Bronchial epithelial cell (primary cell): ENCODE data around the gene OR13A1. TPM values are rescaled to one million over a fixed set of nuclear protein-coding genes. Genes with fewer than 3 reads are reported as not detected.
"Not testable (repeated sequence)": the region's sequence is repeated elsewhere in the genome, so short reads cannot be mapped to it uniquely, and the experiment has no call there.

Experiments
- DNase-seq: peaks from one replicate; pipeline ENCODE4 v3.0.0-alpha.2; 2010; ENCODE audit warnings: low read depth
- FAIRE-seq: peaks from 2 replicates; lab custom pipeline; 2011; peaks lifted over from hg19 to GRCh38; lab: Jason Lieb, UNC
- H3K27me3 ChIP-seq: 2 replicates; pipeline ENCODE4 v1.5.1; 2011; ENCODE audit warnings: low read length; ENCODE audit not compliant: control insufficient read depth, insufficient read depth
- H3K36me3 ChIP-seq: 2 replicates; pipeline ENCODE4 v1.5.1; 2011; ENCODE audit warnings: low read length; ENCODE audit not compliant: control insufficient read depth, insufficient read depth
- H3K4me3 ChIP-seq: 2 replicates; pipeline ENCODE4 v1.5.1; 2011; ENCODE audit warnings: mild to moderate bottlenecking, low read depth, low read length, control low read depth
- CTCF ChIP-seq: IDR thresholded peaks from 2 replicates; pipeline ENCODE4 v1.5.1; 2011; ENCODE audit warnings: mild to moderate bottlenecking, moderate library complexity, low read length, control low read depth, inconsistent platforms; ENCODE audit not compliant: insufficient read depth, severe bottlenecking
- total RNA-seq: library from RNA; depleted of rRNA; stranded (reverse); fragments of >200 nt; gene quantifications from 2 replicates; pipeline ENCODE4 v1.2.1, GENCODE V29; 2014

OR13A1 gene
- not detected in 2 replicates for total RNA-seq

- Histone ChIP-seq H3K4me3 (no peak within 1 kb of the TSS), H3K27me3 (no peaks in the 10 kb centered on the region), H3K36me3 (no peaks in the 10 kb centered on the region)
- no peak for FAIRE-seq
- no peak for DNase-seq
- no peak for TF ChIP-seq CTCF
These were observed at the start of gene OR13A1 for GRCh38 chr10:45315508-45315907. TSS of gene OR13A1 (minus strand) at chr10:45315608. CDS start at chr10:45304422, 11,186 bp downstream.

GRCh38 chr10:45361983-45362799 lies 46.8 kb upstream of the OR13A1 start:
- not testable (repeated sequence) for FAIRE-seq, H3K36me3 ChIP-seq, H3K27me3 ChIP-seq
- DNase-seq = peak; percentile 51
- peak overlapping the region; percentile 6 for H3K4me3 ChIP-seq

- H3K27me3 ChIP-seq, H3K4me3 ChIP-seq, DNase-seq, FAIRE-seq, H3K36me3 ChIP-seq: not testable (repeated sequence)
These were observed 43.6 kb upstream of the OR13A1 start for GRCh38 chr10:45358961-45359360.

GRCh38 chr10:45355494-45355893 lies 40.1 kb upstream of the OR13A1 start:
- Histone ChIP-seq H3K36me3 (no peaks in the 10 kb centered on the region), H3K27me3 (no peaks in the 10 kb centered on the region), H3K4me3 (no peak overlapping the region)
- FAIRE-seq (no peak), DNase-seq (no peak)
- TF ChIP-seq CTCF = no peak

GRCh38 chr10:45354261-45354660 lies 38.9 kb upstream of the OR13A1 start:
- Histone ChIP-seq H3K36me3 (no peaks in the 10 kb centered on the region), H3K27me3 (no peaks in the 10 kb centered on the region), H3K4me3 (no peak overlapping the region)
- FAIRE-seq (no peak), DNase-seq (no peak)
- TF ChIP-seq CTCF = no peak

GRCh38 chr10:45353186-45353585 lies 37.8 kb upstream of the OR13A1 start:
- Histone ChIP-seq H3K27me3 (no peaks in the 10 kb centered on the region), H3K4me3 (no peak overlapping the region), H3K36me3 (no peaks in the 10 kb centered on the region)
- DNase-seq (peak; percentile 68), FAIRE-seq (peak; percentile 18)
- TF ChIP-seq CTCF = no peak

- not testable (repeated sequence) for FAIRE-seq, H3K27me3 ChIP-seq, H3K36me3 ChIP-seq, H3K4me3 ChIP-seq, DNase-seq
These were observed 32.9 kb upstream of the OR13A1 start for GRCh38 chr10:45348196-45348765.

- not testable (repeated sequence) for H3K4me3 ChIP-seq, DNase-seq, H3K36me3 ChIP-seq, H3K27me3 ChIP-seq, FAIRE-seq
These were observed 32.1 kb upstream of the OR13A1 start for GRCh38 chr10:45347464-45347863.

- H3K36me3 ChIP-seq, H3K4me3 ChIP-seq, FAIRE-seq, H3K27me3 ChIP-seq, DNase-seq: not testable (repeated sequence)
These were observed 31.4 kb upstream of the OR13A1 start for GRCh38 chr10:45346652-45347335.

- H3K36me3 ChIP-seq, DNase-seq, H3K4me3 ChIP-seq, H3K27me3 ChIP-seq, FAIRE-seq: not testable (repeated sequence)
These were observed 25.0 kb upstream of the OR13A1 start for GRCh38 chr10:45340420-45340819.
